GM19468 (cell line): ENCODE measurements around the gene HOXB8.

Source experiments
- ATAC-seq: cut with Tn5 transposase; IDR thresholded peaks from one replicate; pipeline ENCODE4 v1.9.1; 2021; ENCODE audit warnings: mild to moderate bottlenecking, moderate library complexity, moderate number of reproducible peaks; ENCODE audit not compliant: unreplicated experiment; ENCODE audit errors: extremely low read depth

The HOXB8 gene

DNA sequence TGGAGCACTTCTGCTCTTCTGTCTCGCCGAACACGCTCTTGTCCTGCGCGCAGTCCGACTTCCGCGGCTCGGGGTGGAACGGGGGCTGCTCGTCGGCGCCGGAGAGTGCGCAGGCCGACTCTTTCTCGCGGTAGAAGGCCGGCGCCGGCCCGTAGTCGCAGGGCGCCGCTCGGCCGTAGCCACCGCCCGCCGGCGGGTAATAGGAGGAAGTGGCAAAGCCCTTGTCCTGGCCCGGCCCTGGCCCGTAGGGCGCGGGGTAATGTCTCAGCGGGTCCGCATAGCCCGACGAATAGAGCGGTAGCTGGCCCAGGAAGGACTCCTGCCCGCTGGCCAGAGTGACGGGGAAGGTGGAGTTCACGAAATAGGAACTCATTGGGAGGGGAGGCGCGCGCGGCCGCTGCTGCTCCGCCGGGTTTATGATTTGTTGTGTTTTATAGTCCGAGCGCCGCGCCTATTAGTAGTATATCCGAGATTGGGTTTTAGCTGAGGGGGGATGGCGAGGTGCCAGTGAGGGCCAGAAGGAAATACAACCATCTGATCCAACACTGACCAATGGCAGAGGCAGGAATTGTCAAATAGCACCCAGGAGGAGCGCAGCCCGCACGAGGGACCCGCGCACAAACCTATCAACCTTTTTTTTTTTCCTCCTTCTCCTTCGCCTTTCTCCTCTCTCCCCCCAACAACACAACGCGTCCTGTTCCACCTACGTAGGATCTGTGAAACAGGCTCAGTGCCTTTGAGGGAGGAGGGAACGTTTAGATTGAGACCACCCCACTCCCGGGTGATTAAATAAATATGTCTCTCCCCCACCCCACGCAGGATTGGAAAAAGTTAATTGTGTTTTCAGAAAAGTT is 17.1 kb downstream of the HOXB8 start:
- no peak for ATAC-seq

GRCh38 chr17:48597528-48597777 is 17.6 kb downstream of the HOXB8 start:
- no peak for ATAC-seq

- no peak for ATAC-seq
Measured at GRCh38 chr17:48596735-48597527, 18.2 kb downstream of the HOXB8 start.

DNA sequence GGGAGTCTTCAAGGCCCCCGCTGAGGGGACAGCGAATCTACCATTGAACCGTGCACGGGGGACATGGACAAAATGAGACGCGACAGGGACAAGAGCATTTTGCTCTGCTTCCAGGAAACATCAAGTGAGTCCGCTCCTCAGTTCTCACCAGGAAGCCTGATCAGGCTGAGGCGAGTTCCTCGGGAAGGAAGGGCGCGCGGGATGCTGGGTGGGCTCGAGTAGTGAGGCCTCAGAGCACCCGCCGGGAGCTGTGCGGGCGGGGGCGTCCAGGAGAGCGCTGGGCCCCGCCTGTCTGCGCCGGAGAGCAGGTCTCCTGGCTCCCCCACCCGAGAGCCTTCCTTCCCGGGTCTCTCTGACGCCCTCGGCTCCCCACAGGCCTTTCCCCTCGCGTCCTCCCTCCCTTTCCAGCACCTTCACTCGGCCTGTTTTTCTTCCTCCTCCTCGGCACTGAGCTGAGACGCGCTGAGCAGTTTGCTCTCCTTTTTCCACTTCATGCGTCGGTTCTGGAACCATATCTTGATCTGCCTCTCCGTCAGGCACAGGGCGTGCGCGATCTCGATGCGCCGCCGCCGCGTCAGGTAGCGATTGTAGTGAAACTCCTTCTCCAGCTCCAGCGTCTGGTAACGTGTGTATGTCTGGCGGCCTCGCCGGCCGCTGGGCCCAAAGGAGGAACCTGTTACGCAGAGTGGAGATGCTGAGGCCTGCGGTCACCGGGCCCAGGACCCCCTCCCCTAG is 18.9 kb downstream of the HOXB8 start:
- ATAC-seq: no peak

- no peak for ATAC-seq
Measured at GRCh38 chr17:48595278-48595999, 19.7 kb downstream of the HOXB8 start.

- no peak for ATAC-seq
Measured at GRCh38 chr17:48594538-48595277, 20.4 kb downstream of the HOXB8 start.

DNA sequence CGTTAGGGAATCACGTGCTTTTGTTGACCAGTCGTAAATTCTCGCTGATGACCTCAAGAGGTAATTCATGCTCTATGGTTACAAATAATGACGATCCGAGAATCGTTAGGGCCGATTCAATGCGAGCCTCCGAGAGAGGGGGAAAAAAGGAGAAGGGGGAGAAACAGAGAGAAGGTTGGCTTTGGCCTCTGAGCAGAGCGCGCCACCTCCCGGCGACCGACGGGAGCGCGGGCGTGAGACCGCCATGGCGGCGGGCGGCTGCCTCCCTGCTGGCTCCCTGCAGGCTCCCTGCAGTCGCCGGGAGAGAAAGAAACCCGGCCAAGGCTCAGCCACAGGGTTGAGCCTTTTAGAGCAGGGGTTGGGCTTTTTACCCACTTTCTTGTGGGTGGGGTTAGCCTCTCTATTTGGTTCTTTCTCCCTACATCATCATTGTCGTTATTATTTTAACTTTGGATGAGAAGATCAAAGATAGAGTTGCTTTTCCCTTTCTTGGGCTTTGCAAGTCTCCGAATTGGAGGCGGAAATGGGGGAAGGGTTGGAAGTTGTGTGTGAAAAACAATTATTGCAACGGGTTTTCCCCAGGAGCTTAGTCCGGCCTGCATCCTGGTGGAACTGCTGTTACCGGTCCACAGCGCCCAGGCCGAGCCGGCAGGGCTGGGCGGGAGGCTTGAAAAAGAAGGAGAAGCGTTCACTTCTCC is 21.1 kb downstream of the HOXB8 start:
- ATAC-seq: no peak

DNA sequence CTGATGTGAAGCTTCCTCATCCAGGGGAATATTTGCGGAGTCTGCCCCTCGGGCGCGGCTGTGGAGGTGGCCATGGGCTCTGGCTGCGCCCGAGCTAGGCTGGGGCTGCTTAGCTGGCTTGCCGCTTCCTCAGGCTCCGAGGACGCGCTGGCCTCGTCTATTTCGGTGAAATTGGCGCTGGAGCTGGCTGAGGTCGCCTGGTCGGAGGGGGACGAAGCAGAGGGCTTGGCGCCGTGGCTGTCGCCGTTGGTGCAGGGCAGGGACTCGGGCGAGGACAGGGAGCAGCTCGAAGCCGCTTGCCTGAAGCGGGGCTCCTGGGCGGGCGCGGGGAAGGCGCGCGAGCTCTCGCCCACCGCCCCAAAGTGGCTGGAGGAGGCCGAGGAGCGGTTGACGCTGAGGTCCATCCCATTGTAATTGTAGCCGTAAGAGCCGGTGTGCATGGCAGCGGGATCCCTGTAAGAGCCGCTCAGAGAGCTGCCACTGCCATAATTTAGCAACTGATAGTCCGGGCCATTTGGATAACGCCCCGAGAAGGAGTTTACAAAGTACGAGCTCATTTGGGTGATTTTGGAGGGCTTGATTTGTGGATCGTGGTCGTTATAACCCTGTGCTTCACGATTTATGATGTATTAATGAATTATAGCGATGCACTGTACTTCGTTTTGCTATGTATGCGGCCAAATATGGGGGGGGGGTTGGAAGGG is 21.8 kb downstream of the HOXB8 start, which contains the start of gene HOXB5:
Gene HOXB5 (minus strand): TSS at position 654 of the 704 bp plus-strand sequence. CDS start 97 bp downstream, at position 557.
- no peak for ATAC-seq

DNA sequence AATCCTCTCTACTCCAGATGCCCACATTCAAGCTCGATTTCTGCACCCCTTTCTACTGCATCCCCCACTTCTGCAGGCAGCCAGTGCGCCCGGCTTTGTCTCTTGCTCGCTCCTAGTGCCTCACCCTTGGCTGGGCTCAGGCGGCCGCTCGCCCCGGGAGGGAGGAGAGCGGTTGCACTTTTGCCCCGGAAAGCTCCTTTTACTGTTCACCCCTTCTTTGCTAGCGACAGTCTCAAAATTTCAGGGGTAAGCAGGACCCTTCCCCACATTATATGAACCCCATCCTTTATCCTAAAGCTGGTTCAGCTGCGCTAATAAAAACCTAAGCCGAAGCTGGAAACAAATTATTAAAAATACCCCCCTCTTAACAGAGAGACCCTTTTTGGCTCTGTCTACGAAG is 22.5 kb downstream of the HOXB8 start:
- ATAC-seq: no peak

DNA sequence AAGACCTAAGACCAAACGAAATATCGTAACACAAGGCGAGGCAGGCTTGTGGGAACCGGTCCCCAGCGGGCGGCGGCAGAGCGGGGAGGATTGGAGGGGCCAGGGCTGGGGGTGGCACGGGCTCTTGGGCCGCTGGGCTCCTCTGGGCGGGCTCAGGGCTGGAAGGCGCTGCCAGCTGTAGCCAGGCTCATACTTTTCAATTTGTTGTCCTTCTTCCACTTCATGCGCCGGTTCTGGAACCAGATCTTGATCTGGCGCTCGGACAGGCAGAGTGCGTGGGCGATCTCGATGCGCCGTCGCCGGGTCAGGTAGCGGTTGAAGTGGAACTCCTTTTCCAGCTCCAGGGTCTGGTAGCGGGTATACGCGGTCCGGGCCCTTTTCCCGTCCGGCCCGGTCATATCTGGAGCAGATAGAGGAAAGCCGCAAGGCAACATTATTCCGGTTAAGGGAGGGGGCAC is 23.0 kb downstream of the HOXB8 start:
- ATAC-seq: no peak

DNA sequence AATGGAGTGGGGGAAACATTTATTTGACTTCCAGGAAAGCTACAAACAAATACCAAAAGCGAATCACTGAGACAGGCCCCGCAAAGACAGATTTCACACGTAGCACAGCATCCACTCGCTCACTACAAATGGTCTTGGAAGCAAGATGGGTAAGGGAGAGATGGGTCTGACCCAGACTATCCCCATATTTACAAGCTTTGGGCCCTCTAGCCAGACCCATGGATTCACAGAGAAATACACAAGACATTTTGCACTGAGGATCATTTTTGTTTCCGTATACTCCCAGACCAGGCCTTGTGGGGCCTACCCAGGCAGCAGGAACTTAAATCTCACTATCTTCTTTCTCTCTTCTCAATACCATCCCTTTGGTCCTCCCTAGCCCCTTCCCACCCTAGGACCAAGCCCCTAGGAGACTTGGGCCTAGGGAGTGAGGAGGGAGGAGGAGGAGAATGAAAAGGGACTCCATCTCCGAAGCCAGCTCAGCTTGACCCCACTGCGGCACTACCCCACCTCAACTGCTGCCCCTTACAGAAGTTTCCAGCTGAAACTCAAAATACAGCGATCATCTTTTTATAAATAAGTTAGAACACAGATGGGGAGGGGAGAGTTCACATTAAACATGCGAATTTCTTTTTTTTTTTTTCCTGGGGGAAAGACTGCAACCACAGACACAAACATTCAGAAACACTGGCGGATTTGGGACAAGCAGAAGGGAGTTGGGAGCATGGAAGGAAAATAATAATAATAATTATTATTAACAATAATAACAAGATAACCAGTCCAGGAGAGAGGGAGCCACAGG is 23.6 kb downstream of the HOXB8 start:
- no peak for ATAC-seq

DNA sequence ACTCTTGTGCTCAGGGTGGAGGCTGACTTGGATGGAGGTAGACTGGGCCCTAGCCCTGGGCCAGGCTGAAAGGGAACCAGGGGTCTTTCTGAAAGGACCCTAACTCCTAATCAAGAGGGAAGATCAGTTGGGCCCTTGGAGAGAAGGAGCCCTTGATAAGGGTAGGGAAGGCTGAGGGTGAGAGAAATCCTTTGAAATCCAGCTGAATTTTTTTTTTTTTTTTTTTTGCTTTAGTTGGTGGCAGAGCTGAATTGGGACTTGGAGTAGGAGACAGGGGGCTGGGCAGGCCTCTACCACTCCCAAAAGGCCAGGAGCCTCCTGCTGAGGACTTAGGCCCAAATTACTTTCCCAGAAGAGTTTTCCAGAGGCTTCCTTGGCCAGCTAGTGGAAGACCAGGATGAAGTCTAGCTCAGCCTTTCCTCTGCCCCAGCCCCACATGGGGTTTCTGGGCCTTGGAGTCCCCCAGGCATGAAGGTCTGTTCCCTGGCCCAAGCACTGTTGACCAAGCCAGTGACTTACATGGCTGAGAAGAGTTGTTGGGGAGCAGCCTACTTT is 24.4 kb downstream of the HOXB8 start:
- ATAC-seq: no peak

GRCh38 chr17:48589831-48590606 is 25.1 kb downstream of the HOXB8 start, which contains the start of gene HOXB3:
Gene HOXB3, minus strand, starts transcription at chr17:48590241. Its CDS starts 37,767 bp downstream, at chr17:48552474.
- no peak for ATAC-seq

GRCh38 chr17:48589060-48589830 is 25.8 kb downstream of the HOXB8 start:
- no peak for ATAC-seq

GRCh38 chr17:48588528-48588927 is 26.6 kb downstream of the HOXB8 start:
- no peak for ATAC-seq

GRCh38 chr17:48588074-48588415 is 27.0 kb downstream of the HOXB8 start:
- ATAC-seq: no peak
